Umbilical cord (tissue), 2 donors: Measurements from ENCODE around the gene PIN1. TPM values are rescaled to one million over a fixed set of nuclear protein-coding genes. Genes with fewer than 3 reads are reported as not detected.
A peak's percentile ranks its signal among the peaks of the same experiment; 100 is the strongest.
"Not testable (repeated sequence)": the region's sequence is repeated elsewhere in the genome, so short reads cannot be mapped to it uniquely, and the experiment has no call there.

Source experiments
- DNase-seq: peaks from one replicate; pipeline ENCODE4 v3.0.0-alpha.2; 2015; ENCODE audit warnings: low spot score
- total RNA-seq: library from RNA; depleted of rRNA; stranded (reverse); fragments of >200 nt; gene quantifications from one replicate; pipeline ENCODE4 v1.2.3, GENCODE V29; 2014; ENCODE audit warnings: low replicate concordance; ENCODE audit not compliant: insufficient read depth

The PIN1 gene
- 40.7 TPM for total RNA-seq

DNA sequence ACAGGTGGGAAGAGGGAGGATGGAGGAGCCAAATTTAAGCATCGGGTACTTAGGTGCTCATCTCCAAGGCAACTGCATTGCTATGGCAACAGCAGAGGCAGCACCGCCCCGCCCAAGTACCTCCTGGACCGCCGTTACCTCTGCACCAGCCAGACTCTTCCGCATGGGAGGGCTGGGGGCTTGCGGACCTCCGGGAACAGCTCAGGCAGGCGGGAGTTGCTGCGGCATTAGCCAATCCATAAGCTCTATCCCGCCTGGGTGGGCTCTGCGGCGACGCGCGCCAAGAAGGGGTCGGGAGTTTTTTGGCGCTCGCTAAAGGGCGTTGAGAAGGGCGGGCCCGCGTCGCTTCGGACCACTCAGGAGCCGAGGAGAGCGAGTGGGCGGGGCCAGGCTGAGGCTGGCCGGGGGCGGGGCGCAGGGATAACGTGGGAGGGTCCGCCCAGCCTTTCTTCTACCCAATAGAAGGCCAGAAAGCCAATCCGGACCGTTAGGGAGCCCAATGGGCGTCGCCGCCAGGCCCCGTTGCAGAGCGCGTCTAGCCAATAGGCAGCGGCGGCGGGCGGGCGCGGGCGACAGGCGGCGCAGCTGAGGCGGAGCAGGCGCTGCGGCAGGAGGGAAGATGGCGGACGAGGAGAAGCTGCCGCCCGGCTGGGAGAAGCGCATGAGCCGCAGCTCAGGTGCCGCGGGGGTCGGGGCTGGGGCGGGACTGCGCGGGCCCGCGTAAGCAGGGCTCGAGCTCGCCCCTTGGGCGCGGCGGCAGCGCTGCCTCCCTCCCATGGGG, at the start of gene PIN1:
PIN1 (plus strand) TSS at position 593 of the 781 bp plus-strand sequence; CDS start at position 620, 27 bp downstream.
- peak; percentile 99 for DNase-seq

- peak; percentile 97 for DNase-seq
Measured at GRCh38 chr19:9785367-9786331, 49.5 kb upstream of the PIN1 start.

DNA sequence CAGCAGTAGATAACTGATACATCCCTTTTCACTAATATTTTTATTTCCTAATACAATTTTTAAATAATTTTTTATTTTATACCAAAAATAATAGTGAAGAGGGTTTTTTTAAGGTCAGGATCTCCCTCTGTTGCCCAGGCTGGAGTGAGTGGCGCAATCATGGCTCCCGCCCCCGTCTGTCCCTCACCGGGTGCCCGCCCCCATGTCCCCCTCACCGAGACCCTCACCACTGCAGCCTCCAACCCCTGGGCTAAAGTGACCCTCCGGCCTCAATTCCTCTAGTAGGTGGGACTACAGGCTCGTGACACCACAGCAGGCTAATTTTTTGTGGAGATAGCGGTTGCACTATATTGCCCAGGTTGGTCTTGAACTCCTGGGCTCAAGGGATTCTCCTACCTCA, 48.8 kb upstream of the PIN1 start:
- DNase-seq = no peak

GRCh38 chr19:9786819-9787218, 48.3 kb upstream of the PIN1 start:
- DNase-seq = no peak

DNA sequence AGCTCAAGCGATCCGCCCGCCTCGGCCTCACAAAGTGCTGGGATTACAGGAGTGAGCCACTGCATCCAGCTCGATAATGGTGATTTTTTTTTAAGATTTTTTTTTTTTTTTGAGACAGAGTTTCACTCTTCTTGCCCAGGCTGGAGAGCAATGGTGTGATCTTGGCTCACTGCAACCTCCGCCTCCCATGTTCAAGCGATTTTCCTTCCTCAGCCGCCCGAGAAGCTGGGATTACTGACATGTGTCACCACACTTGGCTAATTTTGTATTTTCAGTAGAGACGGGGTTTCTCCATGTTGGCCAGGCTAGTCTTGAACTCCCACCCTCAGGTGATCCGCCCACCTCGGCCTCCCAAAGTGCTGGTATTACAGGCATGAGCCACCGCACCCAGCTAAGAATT, 46.5 kb upstream of the PIN1 start:
- DNase-seq = not testable (repeated sequence)

GRCh38 chr19:9789066-9789465, 46.1 kb upstream of the PIN1 start:
- no peak for DNase-seq

GRCh38 chr19:9789579-9789978, 45.5 kb upstream of the PIN1 start:
- DNase-seq = peak; percentile 65

GRCh38 chr19:9791073-9791367, 44.1 kb upstream of the PIN1 start:
- DNase-seq = peak; percentile 40

GRCh38 chr19:9791552-9792205, 43.4 kb upstream of the PIN1 start:
- no peak for DNase-seq

- peak; percentile 97 for DNase-seq
Measured at GRCh38 chr19:9792206-9793070, 42.7 kb upstream of the PIN1 start.

DNA sequence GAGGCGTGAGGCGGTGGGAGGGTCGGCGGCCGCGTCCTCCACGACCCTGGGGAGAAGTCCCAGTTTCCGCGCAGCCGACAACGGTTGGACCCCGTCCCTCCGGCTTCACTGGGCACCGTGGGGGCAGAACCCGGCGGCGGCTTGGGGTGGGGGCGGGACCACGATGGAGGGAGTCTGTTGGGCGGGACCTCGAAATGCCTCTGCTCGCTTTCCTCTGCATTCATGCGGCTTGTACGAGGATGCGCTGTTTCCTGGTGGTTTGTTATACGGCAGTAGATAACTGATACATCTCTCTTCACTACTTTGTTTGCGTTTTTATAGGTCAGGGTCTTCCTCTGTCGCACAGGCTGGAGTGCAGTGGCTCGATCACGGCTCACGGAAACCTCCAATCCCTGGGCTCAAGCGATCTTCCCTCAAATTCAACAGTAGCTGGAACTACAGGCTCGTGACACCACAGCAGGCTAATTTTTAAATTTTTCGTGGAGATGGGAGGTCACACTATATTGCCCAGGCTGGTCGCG, 42.0 kb upstream of the PIN1 start:
- peak; percentile 69 for DNase-seq

- DNase-seq = peak; percentile 95
Measured at GRCh38 chr19:9796113-9796773, 38.9 kb upstream of the PIN1 start.

DNA sequence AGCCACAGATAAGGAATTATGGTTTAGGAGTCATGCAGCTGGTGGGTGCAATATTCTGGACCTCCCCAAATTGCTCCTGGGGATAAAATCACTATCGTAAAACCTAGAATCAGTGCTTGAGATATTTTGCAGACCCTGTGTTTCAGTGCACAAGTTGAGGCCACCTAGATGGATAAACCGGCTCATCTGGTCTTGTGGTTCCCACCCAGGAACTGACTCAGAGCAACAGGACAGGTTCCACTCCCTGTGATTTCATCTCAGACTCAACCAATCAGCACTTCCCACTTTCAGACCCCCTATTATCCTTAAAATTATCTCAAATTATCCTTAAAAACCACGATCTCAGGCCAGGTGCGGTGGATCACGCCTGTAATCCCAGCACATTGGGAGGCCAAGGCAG, 37.2 kb upstream of the PIN1 start:
- no peak for DNase-seq

- DNase-seq = no peak
Measured at GRCh38 chr19:9799162-9799561, 36.0 kb upstream of the PIN1 start.

GRCh38 chr19:9801976-9802375, 33.1 kb upstream of the PIN1 start:
- no peak for DNase-seq

GRCh38 chr19:9806803-9807202, 28.3 kb upstream of the PIN1 start:
- DNase-seq = no peak

DNA sequence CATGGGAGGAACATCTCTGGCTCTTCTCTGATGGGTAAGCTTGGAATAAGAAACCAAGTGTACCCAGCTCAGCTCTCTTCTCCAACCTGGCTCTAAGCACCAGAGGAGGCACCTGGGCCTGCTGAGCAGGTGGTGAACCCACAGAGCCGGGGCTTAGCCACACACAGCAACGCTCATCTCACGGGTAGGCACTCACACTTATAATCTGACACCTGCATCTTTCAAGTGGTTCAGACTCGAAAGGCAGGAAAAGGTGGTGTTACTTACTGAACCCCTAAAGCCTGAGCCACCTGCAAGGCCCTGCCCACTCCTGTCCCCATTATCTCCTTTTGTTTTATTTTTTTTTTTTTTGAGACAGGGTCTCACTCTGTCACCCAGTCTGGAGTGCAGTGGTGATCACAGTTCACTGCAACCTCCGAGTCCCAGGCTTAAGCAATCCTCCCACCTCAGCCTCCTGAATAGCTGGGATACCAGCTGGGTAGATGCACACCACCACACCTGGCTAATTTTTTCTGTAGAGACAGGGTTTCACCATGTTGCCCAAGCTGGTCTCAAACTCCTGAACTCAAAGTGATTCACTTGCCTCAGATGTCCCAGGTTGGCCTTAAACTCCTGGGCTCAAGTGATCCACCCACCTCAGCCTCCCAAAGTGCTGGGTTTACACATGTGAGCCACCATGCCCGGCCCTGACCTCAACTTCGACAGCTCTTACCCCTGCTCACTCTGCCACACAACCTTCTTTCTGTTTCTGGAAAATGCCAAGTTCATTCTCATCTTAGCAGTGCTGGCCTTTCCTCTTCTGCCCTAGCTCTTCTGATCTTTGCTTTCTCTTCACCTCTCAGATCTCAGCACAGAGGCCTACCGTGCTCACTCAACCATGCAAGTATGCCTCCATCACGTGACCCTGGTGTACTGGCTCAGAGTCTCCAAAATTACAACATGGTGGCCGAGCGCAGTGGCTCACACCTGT, 26.0 kb upstream of the PIN1 start:
- no peak for DNase-seq

DNA sequence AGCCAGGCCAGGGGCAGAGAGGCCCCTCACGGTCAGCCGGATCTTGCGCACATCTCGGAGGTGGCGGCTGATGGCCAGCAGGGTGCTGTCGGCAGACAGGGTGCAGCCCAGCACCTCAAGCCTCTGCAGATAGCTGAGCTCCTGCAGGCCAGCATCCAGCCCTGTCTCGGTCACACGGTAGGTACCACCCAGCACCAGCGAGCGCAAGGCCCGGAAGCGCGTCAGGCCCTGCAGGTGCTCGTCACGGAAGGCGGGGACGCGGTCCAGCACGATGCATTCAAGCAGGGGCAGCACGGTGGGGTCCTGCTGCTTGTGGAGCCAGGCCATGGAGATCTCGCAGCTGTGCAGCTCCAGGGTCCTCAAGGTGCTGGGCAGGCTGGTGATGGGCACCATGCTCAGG, 24.0 kb upstream of the PIN1 start:
- no peak for DNase-seq

- no peak for DNase-seq
Measured at GRCh38 chr19:9818175-9818733, 16.9 kb upstream of the PIN1 start.
